ENCODE measurements around the gene CHST15. TPM values are rescaled to one million over a fixed set of nuclear protein-coding genes. Genes with fewer than 3 reads are reported as not detected.

Gene CHST15
- total and polyA plus RNA-seq, 2 experiments from 2014 or later = 0.06 to 0.11 TPM

GRCh38 chr10:124138195-124138882 is 44.9 kb upstream of the CHST15 start:
- Histone ChIP-seq H3F3A (ENCODE audit: insufficient read depth) (no peaks in the 10 kb centered on the region), H3K4me2 (ENCODE audit: unreplicated experiment) (no peak overlapping the region), H3K4me1 (ENCODE audit: insufficient read depth) (0 out of 2 replicates have a peak, but pooled peaks cover 3% of the 10 kb centered on the region), H3K79me2 (ENCODE audit: insufficient read depth) (no peaks in the 10 kb centered on the region), H3K27me3 (replicated peaks; ENCODE audit: insufficient read depth) (no peaks in the 10 kb centered on the region), H4K20me1 (ENCODE audit: insufficient read depth) (no peaks in the 10 kb centered on the region), H3K9ac (no peak overlapping the region), H2AFZ (no peak overlapping the region), H3K9me3 (ENCODE audit: low read depth) (no peaks in the 10 kb centered on the region), H3K36me3 (ENCODE audit: low read depth) (no peaks in the 10 kb centered on the region), H3K9me2 (ENCODE audit: insufficient read depth) (no peaks in the 10 kb centered on the region), H3K4me3 (no peak overlapping the region), H3K27ac (no peak overlapping the region)
- WGBS, 2 experiments (ENCODE audit: low coverage in 1 of 2, low lambda C conversion rate in 2 of 2, missing lambda C conversion rate in 2 of 2) = 14 to 17% methylated on average over 3 of the region's 3 CpGs
- in situ Hi-C loops (cut with MboI) = no loop called here
- no peak for TF ChIP-seq EZH2phosphoT487 (IDR thresholded peaks at IDR 0.05; ENCODE audit: insufficient read depth, low read depth)
- TF ChIP-seq EZH2 (IDR thresholded peaks at IDR 0.05; ENCODE audit: insufficient read depth, poor library complexity, severe bottlenecking) = no peak
- DNase-seq = peak; percentile 62

- Histone ChIP-seq H3K4me3 (no peak overlapping the region), H4K20me1 (ENCODE audit: insufficient read depth) (no peaks in the 10 kb centered on the region), H3K27ac (no peak overlapping the region), H3K4me2 (ENCODE audit: unreplicated experiment) (no peak overlapping the region), H3K9me3 (ENCODE audit: low read depth) (no peaks in the 10 kb centered on the region), H2AFZ (no peak overlapping the region), H3F3A (ENCODE audit: insufficient read depth) (no peaks in the 10 kb centered on the region), H3K27me3 (replicated peaks; ENCODE audit: insufficient read depth) (no peaks in the 10 kb centered on the region), H3K9me2 (ENCODE audit: insufficient read depth) (no peaks in the 10 kb centered on the region), H3K36me3 (ENCODE audit: low read depth) (no peaks in the 10 kb centered on the region), H3K9ac (no peak overlapping the region), H3K79me2 (ENCODE audit: insufficient read depth) (no peaks in the 10 kb centered on the region), H3K4me1 (ENCODE audit: insufficient read depth) (0 out of 2 replicates have a peak, but pooled peaks cover 3% of the 10 kb centered on the region)
- in situ Hi-C loops (cut with MboI) = no loop called here
- WGBS, 2 experiments (ENCODE audit: low coverage in 1 of 2, low lambda C conversion rate in 2 of 2, missing lambda C conversion rate in 2 of 2) = 40 to 58% methylated on average over 9 of the region's 9 CpGs
- no peak for DNase-seq
- TF ChIP-seq EZH2phosphoT487 (IDR thresholded peaks at IDR 0.05; ENCODE audit: insufficient read depth, low read depth) (no peak), EZH2 (IDR thresholded peaks at IDR 0.05; ENCODE audit: insufficient read depth, poor library complexity, severe bottlenecking) (no peak)
Observed at GRCh38 chr10:124134251-124134893, 41.0 kb upstream of the CHST15 start.

- H3K27me3 ChIP-seq (replicated peaks; ENCODE audit: insufficient read depth) = no peaks in the 10 kb centered on the region
- no peak overlapping the region for H3K4me2 ChIP-seq (ENCODE audit: unreplicated experiment)
- H3K27ac ChIP-seq = no peak overlapping the region
- H3K9me3 ChIP-seq (ENCODE audit: low read depth) = no peaks in the 10 kb centered on the region
- H3K4me1 ChIP-seq (ENCODE audit: insufficient read depth) = no peaks in the 10 kb centered on the region
- H3K79me2 ChIP-seq (ENCODE audit: insufficient read depth) = no peaks in the 10 kb centered on the region
- H3K9ac ChIP-seq = no peak overlapping the region
- H2AFZ ChIP-seq = no peak overlapping the region
- no peaks in the 10 kb centered on the region for H3F3A ChIP-seq (ENCODE audit: insufficient read depth)
- no peaks in the 10 kb centered on the region for H4K20me1 ChIP-seq (ENCODE audit: insufficient read depth)
- H3K9me2 ChIP-seq (ENCODE audit: insufficient read depth) = no peaks in the 10 kb centered on the region
- no peaks in the 10 kb centered on the region for H3K36me3 ChIP-seq (ENCODE audit: low read depth)
- no peak overlapping the region for H3K4me3 ChIP-seq
- 18 to 23% methylated on average over 5 of the region's 5 CpGs for WGBS, 2 experiments (ENCODE audit: low coverage in 1 of 2, low lambda C conversion rate in 2 of 2, missing lambda C conversion rate in 2 of 2)
- in situ Hi-C loops (cut with MboI) = no loop called here
- no peak for DNase-seq
- TF ChIP-seq EZH2 (IDR thresholded peaks at IDR 0.05; ENCODE audit: insufficient read depth, poor library complexity, severe bottlenecking) (no peak), EZH2phosphoT487 (IDR thresholded peaks at IDR 0.05; ENCODE audit: insufficient read depth, low read depth) (no peak)
Observed at GRCh38 chr10:124132876-124133275, 39.5 kb upstream of the CHST15 start.

GRCh38 chr10:124132306-124132705 is 38.9 kb upstream of the CHST15 start:
- H3K4me1 ChIP-seq (ENCODE audit: insufficient read depth) = no peaks in the 10 kb centered on the region
- no peak overlapping the region for H3K9ac ChIP-seq
- TF ChIP-seq EZH2 (IDR thresholded peaks at IDR 0.05; ENCODE audit: insufficient read depth, poor library complexity, severe bottlenecking) = no peak
- no peak for TF ChIP-seq EZH2phosphoT487 (IDR thresholded peaks at IDR 0.05; ENCODE audit: insufficient read depth, low read depth)
- H2AFZ ChIP-seq = no peak overlapping the region
- H3K9me2 ChIP-seq (ENCODE audit: insufficient read depth) = no peaks in the 10 kb centered on the region
- H3K27ac ChIP-seq = no peak overlapping the region
- no peaks in the 10 kb centered on the region for H3K79me2 ChIP-seq (ENCODE audit: insufficient read depth)
- in situ Hi-C loops (cut with MboI) = no loop called here
- no peaks in the 10 kb centered on the region for H3K36me3 ChIP-seq (ENCODE audit: low read depth)
- no peaks in the 10 kb centered on the region for H3K9me3 ChIP-seq (ENCODE audit: low read depth)
- no peaks in the 10 kb centered on the region for H4K20me1 ChIP-seq (ENCODE audit: insufficient read depth)
- no peak overlapping the region for H3K4me3 ChIP-seq
- no peaks in the 10 kb centered on the region for H3F3A ChIP-seq (ENCODE audit: insufficient read depth)
- H3K27me3 ChIP-seq (replicated peaks; ENCODE audit: insufficient read depth) = no peaks in the 10 kb centered on the region
- no peak for DNase-seq
- 17 to 26% methylated on average over 5 of the region's 5 CpGs for WGBS, 2 experiments (ENCODE audit: low coverage in 1 of 2, low lambda C conversion rate in 2 of 2, missing lambda C conversion rate in 2 of 2)
- H3K4me2 ChIP-seq (ENCODE audit: unreplicated experiment) = no peak overlapping the region
